NCI-H446 (cell line): ENCODE data around the gene DNM1.

Experiments
- DNase-seq, 2 experiments: peaks; one replicate each; lab custom pipeline; 2025; lab: John Stamatoyannopoulos, UW

DNM1 gene

DNA sequence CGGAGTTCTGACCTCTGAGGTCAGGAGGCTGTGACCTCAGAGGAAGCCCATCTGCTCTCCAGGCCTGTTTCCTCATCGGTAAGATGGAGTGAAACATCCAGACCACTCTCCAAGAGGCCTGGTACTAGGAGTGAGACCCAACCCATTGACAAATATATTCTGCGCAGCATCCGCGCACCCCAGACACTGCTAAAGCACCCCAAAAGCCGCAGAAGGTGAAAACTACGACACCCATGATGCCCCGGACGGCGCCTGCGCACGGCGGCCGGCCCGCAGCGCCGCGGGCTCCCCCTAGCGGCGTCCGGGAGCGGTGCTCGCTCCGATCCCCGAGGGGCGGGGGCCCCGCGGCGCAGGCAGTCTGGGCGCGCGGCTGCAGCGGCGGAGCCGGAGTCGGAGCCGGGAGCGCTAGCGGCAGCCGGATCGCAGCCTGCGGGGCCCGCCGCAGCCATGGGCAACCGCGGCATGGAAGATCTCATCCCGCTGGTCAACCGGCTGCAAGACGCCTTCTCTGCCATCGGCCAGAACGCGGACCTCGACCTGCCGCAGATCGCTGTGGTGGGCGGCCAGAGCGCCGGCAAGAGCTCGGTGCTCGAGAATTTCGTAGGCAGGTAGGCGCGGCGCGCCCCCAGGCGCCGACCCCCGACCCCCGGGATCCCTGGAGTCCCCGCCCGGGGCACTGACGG lies at the start of gene DNM1:
DNM1 (plus strand) TSS at position 356 of the 683 bp plus-strand sequence; CDS start at position 448, 92 bp downstream.
- DNase-seq: peak in 1 of 2 experiments; percentile 69

DNA sequence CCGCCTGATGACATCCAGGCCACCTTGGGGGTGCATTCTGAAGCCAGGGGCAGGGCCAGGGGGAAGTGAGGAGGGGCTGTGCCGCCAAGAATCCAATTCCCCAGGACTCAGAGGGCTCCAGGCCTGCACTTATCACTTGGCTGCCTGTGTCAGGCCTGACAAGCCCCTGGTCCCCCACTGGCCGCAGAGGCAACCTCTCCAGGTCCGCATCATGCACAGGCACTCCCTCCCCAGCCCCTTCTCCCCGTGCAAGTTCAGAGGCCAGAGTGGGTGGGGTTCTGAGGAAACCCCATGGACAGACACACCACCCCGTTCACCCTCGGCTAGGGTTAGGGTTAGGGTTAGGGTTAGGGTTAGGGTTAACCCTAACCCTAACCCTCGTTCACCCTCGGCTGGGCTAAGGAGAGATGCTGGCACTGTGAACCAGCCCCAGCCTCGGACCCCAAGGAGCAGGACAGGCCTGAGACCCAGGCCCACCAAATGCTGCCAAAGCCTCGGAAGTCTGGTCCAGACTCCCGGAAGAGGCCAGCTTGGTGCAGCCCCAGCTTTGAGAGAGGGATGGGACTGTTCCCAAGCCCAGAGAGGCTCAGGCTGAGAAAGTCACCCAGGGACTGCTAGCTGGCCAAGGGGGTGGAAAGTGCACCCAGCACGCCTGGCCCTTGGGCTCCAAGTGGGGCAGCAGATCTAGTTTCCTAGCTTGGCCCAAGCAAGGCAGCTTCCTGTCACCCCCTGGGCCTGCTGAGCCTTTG lies 49.1 kb upstream of the DNM1 start:
- DNase-seq: no peak

DNA sequence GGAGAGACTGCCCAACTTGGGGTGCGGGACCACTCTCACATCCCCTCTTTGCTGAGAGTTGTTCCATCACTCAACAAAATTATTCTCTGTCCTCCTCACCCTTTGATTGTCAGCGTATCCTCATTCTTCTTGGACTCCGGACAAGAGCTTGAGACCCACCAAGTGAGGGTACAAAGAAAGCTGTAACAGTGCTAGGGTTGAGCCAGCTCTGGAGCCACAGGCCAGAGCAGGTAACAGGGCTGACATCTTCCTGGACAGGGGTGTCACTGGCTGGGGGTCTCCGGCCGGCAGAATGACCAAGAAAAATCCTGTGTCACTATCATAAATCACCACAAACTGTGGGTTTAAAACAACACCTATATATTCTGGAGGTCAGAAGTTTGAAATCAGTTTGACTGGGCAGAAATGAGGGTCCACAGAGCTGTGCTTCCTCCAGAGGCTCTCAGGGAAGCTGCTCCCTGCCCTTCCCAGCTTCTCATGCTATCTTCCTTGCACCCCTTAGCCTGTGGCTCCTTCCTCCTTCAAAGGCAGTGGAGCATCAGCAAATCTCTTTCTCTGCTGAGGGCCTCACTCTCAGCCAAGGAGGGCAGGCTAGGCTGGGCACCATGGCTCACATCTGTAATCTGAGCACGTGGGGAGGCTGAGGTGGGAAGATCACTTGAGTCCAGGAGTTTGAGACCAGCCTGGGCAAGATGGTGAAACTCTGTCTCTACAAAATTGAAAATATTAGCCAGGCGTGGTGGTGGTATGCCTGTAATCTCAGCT lies 47.3 kb upstream of the DNM1 start:
- no peak for DNase-seq

DNA sequence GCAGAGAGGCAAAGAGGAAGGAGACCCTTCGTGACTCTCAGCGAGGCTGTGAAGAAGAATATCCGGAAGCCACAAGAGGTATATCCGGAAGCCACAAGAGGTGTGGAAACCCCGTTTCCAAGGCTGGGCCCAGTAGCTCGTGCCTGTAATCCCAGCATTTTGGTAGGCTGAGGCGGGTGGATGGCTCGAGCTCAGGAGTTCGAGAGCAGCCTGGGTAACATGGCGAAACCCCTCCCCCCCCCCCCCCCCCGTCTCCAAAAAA lies 43.7 kb upstream of the DNM1 start:
- DNase-seq: no peak

- DNase-seq: peak; percentile 58 to 90
Observed at GRCh38 chr9:128159784-128160602, 43.2 kb upstream of the DNM1 start, which contains the start of gene BBLN. TSS of gene BBLN (plus strand) at chr9:128160265. CDS start at chr9:128160408, 143 bp downstream.

DNA sequence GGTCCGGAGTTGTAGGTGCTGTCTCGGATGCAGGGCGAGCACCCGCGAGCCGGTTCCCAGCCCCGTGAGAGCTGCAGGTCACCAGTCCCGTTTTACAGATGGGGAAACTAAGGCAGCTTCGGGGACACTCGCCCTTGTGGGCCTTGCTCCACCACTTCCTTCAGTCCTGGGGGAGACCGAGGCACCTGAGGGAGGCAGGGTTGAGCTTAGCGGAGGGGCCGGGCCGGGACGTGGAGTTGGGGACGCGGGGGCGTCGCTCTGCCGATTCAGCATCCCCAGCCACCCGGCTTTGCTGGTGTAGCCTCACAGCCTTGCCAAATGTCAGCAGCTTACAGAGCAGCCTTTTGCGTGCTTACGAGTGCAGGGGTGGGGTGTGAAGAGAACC lies 42.6 kb upstream of the DNM1 start:
- DNase-seq: no peak

- DNase-seq: peak in 1 of 2 experiments; percentile 5
Observed at GRCh38 chr9:128161215-128161902, 41.8 kb upstream of the DNM1 start.

DNA sequence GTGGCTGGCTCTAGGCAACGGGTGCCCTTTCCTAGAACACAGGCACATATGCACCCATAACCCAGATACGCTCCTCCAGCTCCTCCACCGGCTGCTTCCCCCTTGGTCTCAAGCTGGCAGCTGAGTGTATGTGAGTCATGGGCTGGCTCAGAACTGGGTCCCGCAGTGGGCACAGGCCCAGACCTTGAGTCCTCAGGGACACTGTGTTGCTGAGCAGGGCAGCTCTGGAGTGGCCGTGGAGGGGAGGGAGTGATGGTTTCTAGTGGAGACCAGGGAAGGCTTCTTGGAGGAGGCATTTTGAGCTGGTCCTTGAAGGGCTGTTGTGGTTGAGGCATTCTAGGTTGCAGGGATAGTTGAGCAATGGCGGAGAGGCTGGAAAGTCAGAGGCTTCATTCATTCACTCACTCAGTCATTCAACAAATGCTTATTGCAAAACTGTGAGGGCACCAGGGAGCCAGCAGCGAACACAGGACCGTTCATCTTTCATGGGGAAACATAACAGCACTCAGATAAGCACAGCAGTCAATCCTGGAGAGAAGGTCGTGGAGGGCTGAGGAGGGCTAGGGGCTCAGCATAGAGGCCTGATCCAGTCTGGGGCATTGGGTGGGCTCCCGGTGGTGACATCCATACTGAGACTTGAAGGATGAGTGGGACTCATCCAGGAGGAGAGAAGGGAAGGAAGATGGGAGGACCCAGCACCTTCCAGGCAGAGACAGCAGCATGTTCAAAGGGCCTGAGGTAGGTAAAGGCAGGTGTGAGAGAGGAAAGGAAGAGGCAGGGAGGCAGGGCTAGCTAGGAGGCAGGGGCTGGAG lies 40.8 kb upstream of the DNM1 start:
- peak in 1 of 2 experiments; percentile 64 for DNase-seq

DNA sequence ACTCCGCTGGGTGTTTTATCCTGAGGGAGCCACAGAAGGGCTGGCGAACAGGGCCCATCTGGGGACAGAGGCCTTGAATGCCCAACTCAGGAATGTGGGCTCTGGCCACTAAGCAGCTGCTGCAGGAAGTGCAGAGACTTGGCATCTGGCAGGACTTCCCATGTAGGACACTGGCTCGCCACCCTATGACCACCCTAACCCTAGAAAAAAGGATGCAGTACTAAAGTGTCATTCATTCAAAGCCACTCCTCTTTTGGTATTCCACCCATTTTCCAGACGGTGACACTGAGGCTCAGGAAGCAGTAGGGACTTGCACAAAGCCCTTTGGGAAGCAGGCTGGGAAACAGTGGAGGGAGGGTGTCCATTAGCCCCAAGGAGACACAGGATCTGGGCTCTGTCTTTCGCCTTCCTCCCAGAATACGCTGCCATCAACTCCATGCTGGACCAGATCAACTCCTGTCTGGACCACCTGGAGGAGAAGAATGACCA lies 40.1 kb upstream of the DNM1 start:
- DNase-seq: no peak

DNA sequence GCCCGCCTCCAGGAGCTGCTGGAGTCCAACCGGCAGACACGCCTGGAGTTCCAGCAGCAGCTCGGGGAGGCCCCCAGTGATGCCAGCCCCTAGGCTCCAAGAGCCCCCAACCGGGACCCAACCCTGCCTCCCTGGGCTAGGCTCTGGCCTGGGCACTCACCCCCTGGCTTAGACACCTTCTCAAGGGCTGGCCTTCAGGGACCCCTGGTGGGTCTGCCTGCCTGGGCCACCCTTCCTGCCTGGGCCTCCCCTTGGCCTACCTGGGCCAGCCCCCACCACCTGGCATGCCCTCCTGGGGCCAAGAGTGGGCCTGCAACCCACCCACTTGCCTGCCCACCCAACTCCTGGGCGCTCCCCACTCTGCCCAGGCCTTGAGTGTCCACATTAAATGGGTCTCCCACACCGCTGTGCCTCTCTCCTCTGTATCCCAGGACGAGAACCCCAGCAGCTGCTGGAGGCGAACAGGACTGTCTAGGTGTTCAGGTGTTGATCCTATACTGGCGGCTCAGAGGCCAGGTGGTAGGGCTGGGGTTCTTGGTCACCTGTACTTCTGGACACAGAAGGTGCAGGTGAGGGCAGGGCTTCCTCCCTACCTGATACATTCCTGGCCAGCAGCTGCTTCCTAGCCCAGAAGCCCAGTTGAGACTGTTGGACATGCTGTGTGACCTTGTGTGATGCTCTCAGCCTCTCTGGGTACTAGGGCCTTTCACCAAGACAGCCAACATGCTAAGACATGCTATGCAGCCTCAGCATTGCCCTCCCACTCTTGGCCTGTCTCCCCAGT lies 39.5 kb upstream of the DNM1 start:
- no peak for DNase-seq

DNA sequence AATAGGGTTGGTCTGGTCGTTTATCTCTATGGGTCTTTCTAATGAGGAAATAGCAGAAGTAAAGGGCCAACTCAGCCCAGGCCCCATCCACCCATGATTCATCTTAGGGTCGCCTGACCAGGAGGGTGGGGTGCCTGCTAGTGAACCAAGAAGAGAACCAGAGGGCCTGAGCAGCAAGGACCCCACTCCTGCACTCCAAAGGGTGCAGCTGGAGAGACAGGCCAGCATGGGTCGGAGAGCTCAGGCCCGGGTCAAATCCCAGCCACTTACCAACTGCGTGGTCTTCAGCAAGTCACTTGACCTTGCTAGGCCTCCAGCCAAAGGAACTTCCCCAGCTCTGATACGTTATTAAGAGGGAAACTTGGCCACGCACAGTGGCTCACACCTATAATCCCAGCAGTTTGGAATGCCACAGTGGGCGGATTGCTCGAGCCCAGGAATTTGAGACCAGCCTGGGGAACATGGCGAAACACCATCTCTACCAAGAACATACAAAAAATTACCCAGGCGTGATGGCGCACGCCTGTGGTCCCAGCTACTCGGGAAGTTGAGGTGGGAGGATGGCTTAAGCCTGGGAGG lies 38.8 kb upstream of the DNM1 start:
- DNase-seq: no peak

DNA sequence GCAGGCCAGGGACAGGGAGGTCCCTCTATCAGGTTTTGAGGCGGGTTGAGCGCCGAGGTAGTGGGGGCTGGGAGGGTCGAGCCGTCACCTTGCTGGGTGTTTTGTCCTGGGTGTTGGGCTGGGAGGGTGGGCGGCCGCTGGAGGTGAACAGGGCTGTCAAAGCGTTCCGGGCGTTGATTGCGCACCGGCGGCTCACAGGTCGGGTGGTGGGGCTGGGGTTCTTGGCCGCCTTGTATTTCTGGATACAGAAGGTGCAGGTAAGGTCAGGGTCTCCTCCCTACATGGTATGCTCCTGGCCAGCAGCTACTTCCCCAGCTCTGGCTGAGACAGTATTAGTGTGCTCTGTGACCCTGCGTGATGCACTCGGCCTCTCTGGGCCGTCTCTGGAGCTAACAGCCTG lies 37.0 kb upstream of the DNM1 start:
- no peak for DNase-seq

GRCh38 chr9:128167209-128167608 lies 36.0 kb upstream of the DNM1 start:
- no peak for DNase-seq

- no peak for DNase-seq
Observed at GRCh38 chr9:128168731-128169308, 34.4 kb upstream of the DNM1 start.

GRCh38 chr9:128169492-128169891 lies 33.7 kb upstream of the DNM1 start:
- DNase-seq: no peak

DNA sequence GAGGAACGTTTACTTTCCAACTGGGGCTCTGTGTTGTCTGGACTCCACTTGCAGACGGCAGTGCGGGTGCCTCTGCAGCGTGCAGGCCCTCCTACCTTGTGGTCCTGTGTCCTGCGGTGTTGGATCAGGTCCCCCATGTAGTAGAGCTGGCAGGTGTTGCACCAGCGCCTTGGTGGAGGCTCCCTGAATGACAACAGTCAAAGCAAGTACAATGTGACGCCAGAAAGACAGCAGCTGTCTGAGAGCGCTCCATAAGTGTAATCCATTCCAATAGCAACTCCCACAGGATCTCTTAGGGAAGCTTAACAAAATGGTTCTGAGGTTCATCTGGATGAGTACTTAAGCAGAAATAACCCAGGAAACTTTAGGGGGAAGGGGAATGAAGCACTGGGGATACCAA lies 33.3 kb upstream of the DNM1 start:
- DNase-seq: no peak

DNA sequence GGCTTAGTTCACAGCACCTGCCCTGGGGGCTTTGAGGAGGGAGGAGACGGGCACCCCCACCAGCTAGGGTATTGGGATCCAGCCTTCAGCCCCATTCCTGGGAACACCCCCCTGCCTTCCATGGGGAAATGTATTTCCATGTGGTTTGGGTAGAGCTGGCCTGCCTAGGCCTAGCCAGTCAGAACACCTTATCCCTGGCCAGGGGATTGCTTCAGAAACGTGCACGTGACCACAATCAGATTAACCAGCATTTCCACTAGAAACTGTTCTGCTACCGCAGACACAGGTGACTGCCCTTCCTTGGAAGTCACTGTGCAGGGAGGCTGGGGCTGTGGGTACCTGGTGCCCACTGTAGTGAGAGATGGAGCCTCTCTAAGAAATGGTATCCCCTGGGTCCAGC lies 29.1 kb upstream of the DNM1 start:
- no peak for DNase-seq

DNA sequence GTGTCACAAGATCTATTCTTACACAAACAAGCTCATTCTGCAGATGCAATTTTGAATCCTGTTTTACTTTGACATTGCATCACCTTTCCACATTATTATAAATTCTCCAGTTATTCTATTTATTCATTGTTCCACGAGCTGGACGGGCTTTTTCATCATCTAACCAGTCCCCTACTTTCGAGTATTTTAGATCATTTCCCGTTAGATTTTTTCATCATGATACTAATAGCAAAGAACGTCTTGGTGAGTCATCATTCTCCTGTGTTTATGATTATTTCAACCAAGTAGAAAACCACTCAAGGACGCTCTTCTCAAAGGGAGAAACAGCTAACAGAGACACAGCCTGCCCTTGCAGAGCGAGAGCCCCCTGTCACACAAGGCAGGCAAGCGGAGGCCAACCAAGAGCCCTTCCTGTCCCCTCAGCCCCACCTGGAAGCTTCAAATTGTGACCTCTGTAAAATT lies 28.0 kb upstream of the DNM1 start:
- DNase-seq: no peak

DNA sequence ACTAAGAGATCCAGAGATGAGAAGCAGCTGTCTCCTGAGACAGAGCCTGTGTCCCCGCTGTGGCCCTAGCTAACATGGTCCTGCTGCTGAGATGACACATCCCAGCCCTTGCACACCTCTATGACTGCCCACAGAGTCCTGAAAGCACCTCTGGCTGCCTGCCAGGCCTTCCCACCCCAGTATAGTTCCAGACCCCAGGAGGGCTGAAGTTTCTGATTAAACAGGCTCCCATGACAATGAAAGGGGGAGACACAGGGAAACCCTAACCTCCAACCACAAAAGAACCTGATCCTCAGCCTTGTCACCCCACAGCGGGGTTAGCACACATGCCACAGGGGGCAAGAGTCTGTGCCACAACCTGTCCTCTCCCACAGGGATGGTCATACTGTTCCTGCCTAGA lies 27.5 kb upstream of the DNM1 start:
- DNase-seq: no peak
